Motor neuron (in vitro differentiated cells): Measurements from ENCODE around the gene AHDC1. TPM values are rescaled to one million over a fixed set of nuclear protein-coding genes. Genes with fewer than 3 reads are reported as not detected.
"Not testable (repeated sequence)": the region's sequence is repeated elsewhere in the genome, so short reads cannot be mapped to it uniquely, and the experiment has no call there.

Source experiments
- ATAC-seq, 8 experiments: fragments of 200-7000 bp; cut with Tn5 transposase; replicated peaks in 6 of 8; 2 replicates each; pipeline ENCODE4 v1.8.0; 2021; ENCODE audit warnings: mild to moderate bottlenecking in 8 of 8, moderate library complexity in 8 of 8
- H3K27ac ChIP-seq, 2 donors: fragments of 250-450 bp; sonication (Bioruptor Pico); 2 replicates each; pipeline ENCODE4 v1.9.0; 2021; ENCODE audit warnings: antibody characterized with exemption in 2 of 2, mild to moderate bottlenecking in 2 of 2, moderate library complexity in 1 of 2
- H3K4me1 ChIP-seq, 2 donors: fragments of 250-450 bp; sonication (Bioruptor Pico); replicated peaks in 1 of 2; 2 replicates each; pipeline ENCODE4 v1.6.1; 2021; ENCODE audit warnings: antibody characterized with exemption in 2 of 2, mild to moderate bottlenecking in 2 of 2, moderate library complexity in 1 of 2
- H3K4me3 ChIP-seq, 5 donors: fragments of 250-450 bp; sonication (Bioruptor Pico); 2 replicates each; pipeline ENCODE4 v1.9.0; 2021; ENCODE audit warnings: antibody characterized with exemption in 5 of 5, mild to moderate bottlenecking in 5 of 5, moderate library complexity in 4 of 5
- WGBS, 10 experiments: fragments of 450-650 bp; shearing (Covaris generic); methylation state at CpG; one replicate each; pipeline ENCODE4 v1.0.0; 2022; 5-methylcytosine and 5-hydroxymethylcytosine counted together
- in situ Hi-C, 9 experiments: fragments of 400-800 bp; cut with MboI; loops; one replicate each; pipeline ENCODE4 v1.15.0; 2021; ENCODE audit warnings: low sequenced_read_pairs in 9 of 9, low pct_unique_long_range_greater_than_20kb in 2 of 9; ENCODE audit not compliant: unreplicated experiment in 9 of 9
- total RNA-seq, 8 experiments: library from RNA; unstranded; fragments of 300-600 nt; gene quantifications; 2 replicates each; pipeline versions ENCODE4 v1.2.3 to v1.2.4, GENCODE V29; 2022

The AHDC1 gene
- total RNA-seq, 8 experiments from 2014 or later, result 8.6 to 30.2 (median 14.4) TPM

GRCh38 chr1:27505420-27505680 is 98.6 kb downstream of the AHDC1 start:
- in situ Hi-C loops, result no loop called here
- Histone ChIP-seq H3K27ac (peak overlapping the region in 1 of 2 donors; percentile 88), H3K4me3 (no peak overlapping the region), H3K4me1 (peaks cover 12 to 22% of the 10 kb centered on the region in 2 donors)
- 6 to 100% (median 57%) methylated on average over 1 to 3 of the region's 5 CpGs; no CpG with 5 or more reads in 3 of the 10 experiments for WGBS, 10 experiments
- ATAC-seq, result no peak

- 20 to 47% (median 35%) methylated on average over 1 to 3 of the region's 13 CpGs; no CpG with 5 or more reads in 6 of the 10 experiments for WGBS, 10 experiments
- peaks cover 12 to 22% of the 10 kb centered on the region in 2 donors for H3K4me1 ChIP-seq
- no peak overlapping the region for H3K4me3 ChIP-seq
- ATAC-seq, result peak; percentile 57 to 87 (median 84)
- H3K27ac ChIP-seq, result peak overlapping the region; percentile 43 to 88
- in situ Hi-C loops, result no loop called here
Observed at GRCh38 chr1:27504588-27505419, 99.1 kb downstream of the AHDC1 start.

GRCh38 chr1:27503844-27504587 is 99.9 kb downstream of the AHDC1 start:
- in situ Hi-C loops, result no loop called here
- Histone ChIP-seq H3K4me3 (no peak overlapping the region), H3K4me1 (peaks cover 12 to 22% of the 10 kb centered on the region in 2 donors), H3K27ac (peak overlapping the region; percentile 43 to 88)
- peak in 7 of 8 experiments; percentile 21 to 58 (median 31) for ATAC-seq
- WGBS, 10 experiments, result 23 to 51% (median 34%) methylated on average over 2 to 12 of the region's 12 CpGs; no CpG with 5 or more reads in 2 of the 10 experiments

GRCh38 chr1:27503033-27503432 is 100.9 kb downstream of the AHDC1 start:
- Histone ChIP-seq H3K4me1 (peaks cover 12 to 22% of the 10 kb centered on the region in 2 donors), H3K27ac (no peak overlapping the region), H3K4me3 (no peak overlapping the region)
- ATAC-seq, result no peak
- 82 to 100% (median 91%) methylated on average over 1 to 2 of the region's 2 CpGs; no CpG with 5 or more reads in 2 of the 10 experiments for WGBS, 10 experiments
- in situ Hi-C loops, result no loop called here

GRCh38 chr1:27501159-27501558 is 102.8 kb downstream of the AHDC1 start:
- in situ Hi-C loops, H3K4me3 ChIP-seq, ATAC-seq, H3K27ac ChIP-seq: not testable (repeated sequence)
- H3K4me1 ChIP-seq, result peaks cover 28 to 38% of the 10 kb centered on the region in 2 donors
- WGBS, 10 experiments, result 83 to 100% (median 87%) methylated on average over 1 of the region's 2 CpGs; no CpG with 5 or more reads in 6 of the 10 experiments

GRCh38 chr1:27499142-27499541 is 104.8 kb downstream of the AHDC1 start:
- Histone ChIP-seq H3K4me3 (no peak overlapping the region), H3K27ac (no peak overlapping the region), H3K4me1 (peaks cover 21 to 24% of the 10 kb centered on the region in 2 donors)
- 79 to 100% (median 100%) methylated on average over 1 to 2 of the region's 2 CpGs; no CpG with 5 or more reads in 1 of the 10 experiments for WGBS, 10 experiments
- in situ Hi-C loops, result no loop called here
- ATAC-seq, result no peak

- peak in 6 of 8 experiments; percentile 58 to 88 (median 83) for ATAC-seq
- peak overlapping the region; percentile 49 to 74 for H3K27ac ChIP-seq
- in situ Hi-C loops, result no loop called here
- H3K4me3 ChIP-seq, result no peak overlapping the region
- peaks cover 16% of the 10 kb centered on the region in 2 donors for H3K4me1 ChIP-seq
- WGBS, 10 experiments, result 0 to 100% (median 63%) methylated on average over 1 to 2 of the region's 8 CpGs; no CpG with 5 or more reads in 4 of the 10 experiments
Observed at GRCh38 chr1:27496604-27497155, 107.3 kb downstream of the AHDC1 start.

- in situ Hi-C loops, result no loop called here
- ATAC-seq, result no peak
- Histone ChIP-seq H3K4me1 (peaks cover 26 to 29% of the 10 kb centered on the region in 2 donors), H3K4me3 (no peak overlapping the region), H3K27ac (no peak overlapping the region)
- WGBS, 10 experiments, result 75 to 100% (median 100%) methylated on average over 1 to 3 of the region's 3 CpGs; no CpG with 5 or more reads in 1 of the 10 experiments
Observed at GRCh38 chr1:27492796-27493195, 111.1 kb downstream of the AHDC1 start.

GRCh38 chr1:27491748-27492700 is 111.9 kb downstream of the AHDC1 start:
- H3K4me1 ChIP-seq, result peaks cover 18 to 22% of the 10 kb centered on the region in 2 donors
- no peak for ATAC-seq
- H3K4me3 ChIP-seq, result no peak overlapping the region
- in situ Hi-C loops, result no loop called here
- WGBS, 10 experiments, result 8 to 80% (median 43%) methylated on average over 1 to 8 of the region's 9 CpGs; no CpG with 5 or more reads in 2 of the 10 experiments
- H3K27ac ChIP-seq, result peak overlapping the region in 1 of 2 donors; percentile 59

- WGBS, 10 experiments, result 0 to 12% (median 3%) methylated on average over 2 to 23 of the region's 50 CpGs
- ATAC-seq, result peak; percentile 87 to 98 (median 95)
- peak within 1 kb of the TSS; percentile 63 to 93 (median 84) for H3K4me3 ChIP-seq
- H3K4me1 ChIP-seq, result peaks cover 12 to 15% of the 10 kb centered on the region in 2 donors
- peak within 1 kb of the TSS; percentile 67 to 96 for H3K27ac ChIP-seq
- in situ Hi-C loops, result no loop called here
Observed at GRCh38 chr1:27489973-27490741, 113.8 kb downstream of the AHDC1 start, which contains the start of gene WASF2. Gene WASF2, minus strand, starts transcription at chr1:27490167. Its CDS starts 61,277 bp downstream, at chr1:27428890.

GRCh38 chr1:27489501-27489972 is 114.4 kb downstream of the AHDC1 start:
- peak in 4 of 8 experiments; percentile 8 to 44 (median 31) for ATAC-seq
- in situ Hi-C loops, result no loop called here
- H3K4me1 ChIP-seq, result peaks cover 12 to 15% of the 10 kb centered on the region in 2 donors
- peak overlapping the region; percentile 47 to 96 for H3K27ac ChIP-seq
- 0 to 7% (median 0%) methylated on average over 1 to 6 of the region's 26 CpGs; no CpG with 5 or more reads in 5 of the 10 experiments for WGBS, 10 experiments
- H3K4me3 ChIP-seq, result peak overlapping the region; percentile 63 to 93 (median 84)
